GM10847 (cell line): ENCODE data around the gene HNRNPF.

Source experiments
- POLR2A ChIP-seq: IDR thresholded peaks from 2 replicates; pipeline ENCODE4 v1.6.1; 2011; ENCODE audit not compliant: insufficient read length; ENCODE audit errors: extremely low read depth

Gene HNRNPF

GRCh38 chr10:43424416-43424815, 15.4 kb upstream of the HNRNPF start:
- no peak for TF ChIP-seq POLR2A

- no peak for TF ChIP-seq POLR2A
These were observed 12.5 kb upstream of the HNRNPF start for GRCh38 chr10:43421519-43421918.

DNA sequence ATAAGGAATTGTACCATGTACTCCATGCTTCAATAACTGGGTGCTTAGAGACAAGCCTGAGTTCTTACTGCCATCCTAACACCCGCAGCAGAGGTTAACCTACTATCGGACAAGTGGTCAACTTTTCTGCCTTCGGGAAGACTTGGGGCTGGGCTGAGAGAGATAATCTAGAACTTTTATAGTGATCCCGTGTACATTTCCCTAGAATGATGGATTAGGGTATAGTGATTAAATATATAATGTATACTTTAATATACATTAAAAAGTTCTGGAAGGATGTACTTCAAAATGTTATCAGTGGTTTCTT, 12.2 kb upstream of the HNRNPF start:
- no peak for TF ChIP-seq POLR2A

DNA sequence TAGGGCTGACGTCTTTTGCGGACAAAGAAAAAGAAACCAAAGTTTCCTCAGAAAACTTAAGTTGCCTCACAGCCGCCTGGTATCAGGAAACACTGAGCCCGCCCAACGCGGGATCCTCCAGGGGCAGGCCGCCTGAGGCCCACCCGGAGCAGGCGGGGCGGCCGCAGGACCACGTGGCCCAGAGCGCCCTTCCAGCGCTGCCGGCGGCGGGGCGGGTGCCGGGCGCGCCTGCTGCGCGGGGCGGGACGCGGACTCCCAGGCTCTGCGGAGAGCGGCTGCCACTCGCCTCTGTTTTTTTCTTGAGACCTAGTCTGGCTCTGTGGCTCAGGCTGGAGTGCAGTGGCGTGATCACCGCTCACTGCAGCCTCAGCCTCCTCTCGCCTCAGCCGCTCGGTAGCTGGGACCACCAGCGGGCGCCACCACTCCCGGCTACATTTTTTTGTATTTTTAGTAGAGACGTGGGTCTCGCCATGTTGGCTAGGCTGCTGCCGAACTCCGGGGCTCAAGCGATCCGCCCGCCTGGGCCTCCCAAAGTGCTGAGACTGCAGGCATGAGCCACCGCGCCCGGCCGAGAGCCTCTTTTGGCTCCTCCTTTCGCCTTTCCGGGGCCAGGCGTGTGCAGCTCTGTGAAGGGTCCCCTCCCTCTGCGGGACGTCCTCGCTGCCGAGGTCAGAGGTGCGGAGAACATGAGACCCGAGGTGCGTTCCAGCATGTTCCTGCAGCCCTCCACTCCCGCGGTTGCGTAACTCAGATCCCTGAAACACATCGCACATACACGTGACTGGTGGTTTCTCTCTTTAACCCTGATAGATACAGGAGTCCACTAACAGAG, 11.6 kb upstream of the HNRNPF start:
- peak; percentile 49 for TF ChIP-seq POLR2A

DNA sequence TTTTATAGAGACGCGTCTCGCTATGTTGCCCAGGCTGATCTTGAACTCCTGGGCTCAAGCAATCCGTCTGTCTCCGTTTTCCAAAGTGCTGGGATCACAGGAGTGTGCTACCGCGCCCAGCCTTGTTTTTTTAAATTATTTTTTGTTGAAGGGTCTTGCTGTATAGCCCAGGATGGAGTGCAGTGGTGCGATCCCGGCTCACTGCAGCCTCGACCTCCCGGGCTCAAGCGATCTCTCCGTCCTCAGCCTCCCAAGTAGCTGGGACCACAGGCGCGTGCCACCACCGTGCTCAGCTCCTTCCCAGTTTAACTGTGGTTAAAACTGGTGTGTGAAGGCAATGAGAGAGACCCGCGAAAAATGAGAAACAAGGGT, 11.0 kb upstream of the HNRNPF start:
- no peak for TF ChIP-seq POLR2A

- no peak for TF ChIP-seq POLR2A
These were observed 9.2 kb upstream of the HNRNPF start for GRCh38 chr10:43417950-43418768.

DNA sequence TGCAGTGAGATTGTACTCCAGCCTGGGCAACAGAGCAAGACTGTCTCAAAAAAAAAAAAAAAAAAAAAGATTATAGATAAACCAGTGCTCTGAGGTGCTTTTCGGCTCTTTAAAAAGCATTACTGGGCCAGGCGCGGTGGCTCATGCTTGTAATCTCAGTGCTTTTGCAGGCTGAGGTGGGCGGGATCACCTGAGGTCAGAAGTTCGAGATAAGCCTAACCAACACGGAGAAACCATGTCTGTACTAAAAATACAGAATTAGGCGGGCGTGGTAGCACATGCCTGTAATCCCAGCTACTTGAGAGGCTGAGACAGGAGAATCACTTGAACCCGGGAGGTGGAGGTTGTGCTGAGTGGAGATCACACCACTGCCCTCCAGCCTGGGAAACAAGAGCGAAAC, 6.6 kb upstream of the HNRNPF start:
- no peak for TF ChIP-seq POLR2A

GRCh38 chr10:43411536-43411935, 2.5 kb upstream of the HNRNPF start:
- TF ChIP-seq POLR2A: no peak

DNA sequence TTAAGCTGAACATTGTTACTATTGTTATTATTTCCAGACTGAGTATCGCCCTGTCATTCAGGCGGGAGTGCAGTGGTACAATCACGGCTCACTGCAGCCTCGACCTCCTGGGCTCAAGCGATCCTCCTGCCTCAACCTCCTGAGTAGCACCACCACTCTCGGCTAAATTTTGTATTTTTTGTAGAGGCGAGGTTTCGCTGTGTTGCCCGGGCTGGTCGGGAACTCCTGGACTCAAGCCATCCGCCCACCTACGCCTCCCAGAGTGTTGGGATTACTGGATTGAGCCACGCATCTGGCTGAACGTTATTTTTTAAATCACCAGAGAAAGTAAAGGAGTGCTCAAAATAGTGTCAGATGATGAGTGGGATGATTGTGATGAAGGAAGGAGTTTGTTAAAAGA, 1.4 kb upstream of the HNRNPF start:
- TF ChIP-seq POLR2A: no peak

DNA sequence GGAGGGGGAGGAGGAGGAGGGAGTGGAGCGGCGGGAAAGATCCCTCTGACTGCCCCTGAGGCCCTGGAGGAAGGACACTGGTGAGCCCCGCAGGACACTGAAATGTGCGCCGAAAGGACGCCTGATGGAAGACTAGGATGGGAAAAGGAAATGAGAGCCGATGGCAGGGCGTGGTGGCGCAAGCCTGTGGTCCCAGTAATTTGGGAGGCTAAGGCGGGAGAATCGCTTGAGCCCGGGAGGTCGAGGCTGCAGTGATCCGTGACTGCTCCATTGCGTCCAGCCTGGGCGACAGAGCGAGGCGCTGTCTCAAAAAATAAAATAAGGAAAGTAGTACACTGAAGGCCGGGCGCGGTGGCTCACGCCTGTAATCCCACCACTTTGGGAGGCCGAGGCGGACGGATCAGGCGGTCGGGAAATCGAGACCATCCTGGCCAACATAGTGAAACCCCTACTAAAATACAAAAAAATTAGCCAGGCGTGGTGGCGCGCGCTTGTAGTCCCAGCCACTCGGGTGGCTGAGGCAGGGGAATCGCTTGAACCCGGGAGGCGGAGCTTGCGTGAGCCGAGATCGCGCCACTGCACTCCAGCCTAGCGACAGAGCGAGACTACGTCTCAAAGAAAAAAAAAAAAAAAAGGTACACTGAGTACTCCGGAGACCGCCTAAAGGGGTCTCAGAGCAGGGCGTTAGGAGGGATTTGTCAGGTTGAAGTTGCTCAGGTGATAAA, 561 bp upstream of the HNRNPF start:
- TF ChIP-seq POLR2A: no peak

DNA sequence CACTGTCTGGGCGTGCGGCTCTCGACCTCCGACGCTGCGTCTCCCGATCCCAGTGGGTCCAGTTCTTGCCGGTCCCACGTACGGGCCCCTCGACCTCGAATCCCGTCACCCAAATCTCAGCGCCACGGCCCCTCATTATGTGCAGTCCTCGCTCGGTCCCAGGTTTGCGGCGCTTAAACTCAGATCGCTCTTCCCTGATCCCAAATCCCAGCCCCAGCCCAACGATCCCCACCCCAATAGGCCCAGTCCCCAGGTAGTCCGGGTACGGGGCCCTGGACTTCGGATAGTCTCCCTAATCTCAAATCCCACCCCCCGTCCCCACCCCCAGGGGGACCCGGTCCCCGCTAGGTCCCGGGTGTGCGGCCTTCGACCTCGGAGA, 666 bp downstream of the HNRNPF start:
- no peak for TF ChIP-seq POLR2A

- peak; percentile 71 for TF ChIP-seq POLR2A
These were observed 1.2 kb downstream of the HNRNPF start for GRCh38 chr10:43407576-43408330.

GRCh38 chr10:43407148-43407575, 1.8 kb downstream of the HNRNPF start:
- TF ChIP-seq POLR2A: no peak

- TF ChIP-seq POLR2A: no peak
These were observed 4.3 kb downstream of the HNRNPF start for GRCh38 chr10:43404704-43405084.

GRCh38 chr10:43403911-43404703, 4.9 kb downstream of the HNRNPF start:
- TF ChIP-seq POLR2A: no peak

DNA sequence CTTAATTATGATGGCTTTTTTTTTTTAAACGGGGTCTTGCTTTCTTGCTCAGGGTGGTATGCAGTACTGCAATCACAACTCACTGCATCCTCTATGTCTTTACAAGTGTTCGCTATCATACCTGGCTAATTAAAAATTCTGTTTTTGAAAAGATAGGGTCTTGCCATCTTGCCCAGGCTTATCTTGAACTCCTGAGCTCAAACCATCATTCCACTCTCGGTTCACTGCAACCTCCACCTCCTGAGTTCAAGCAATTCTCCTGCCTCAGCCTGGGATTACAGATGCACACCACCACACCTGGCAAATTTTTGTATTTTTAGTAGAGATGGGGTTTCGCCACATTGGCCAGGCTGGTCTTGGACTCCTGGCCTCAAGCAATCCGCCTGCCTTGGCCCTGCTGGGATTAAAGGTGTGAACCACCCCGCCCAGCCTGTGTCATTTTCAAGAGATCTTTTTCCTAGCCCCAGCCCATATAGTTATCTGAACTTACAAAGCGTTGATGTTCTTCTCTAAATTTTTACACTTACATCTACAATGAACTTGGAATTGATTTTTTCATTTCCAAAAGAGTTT, 6.0 kb downstream of the HNRNPF start:
- no peak for TF ChIP-seq POLR2A
